Measurements from ENCODE around the gene RASAL3. TPM values are rescaled to one million over a fixed set of nuclear protein-coding genes. Genes with fewer than 3 reads are reported as not detected.

RASAL3 gene
- polyA plus RNA-seq, 4 donors: 1.3 to 8.1 (median 3.0) TPM

GRCh38 chr19:15433519-15434069, 30.8 kb downstream of the RASAL3 start:
- Histone ChIP-seq H3K27ac (ENCODE audit: low read depth in 1 of 3, low read length in 2 of 3) (peak overlapping the region in 1 of 3 donors; percentile 6), H3K27me3 (ENCODE audit: control insufficient read depth in 3 of 3, insufficient read depth in 3 of 3, low read length in 3 of 3) (no peaks in the 10 kb centered on the region), H3K4me1 (ENCODE audit: control insufficient read depth in 3 of 3, insufficient read depth in 2 of 3, low read depth in 1 of 3, low read length in 2 of 3) (peaks cover 3 to 12% (median 6%) of the 10 kb centered on the region in 3 donors), H3K4me3 (ENCODE audit: low read depth in 1 of 3, low read length in 3 of 3) (peak overlapping the region in 2 of 3 donors; percentile 93), H3K9me3 (ENCODE audit: control insufficient read depth in 2 of 2, insufficient read depth in 1 of 2, low read depth in 1 of 2, low read length in 1 of 2) (no peaks in the 10 kb centered on the region), H3K36me3 (ENCODE audit: control insufficient read depth in 3 of 3, insufficient read depth in 2 of 3, low read depth in 1 of 3, low read length in 3 of 3) (peaks cover 0 to 25% (median 0%) of the 10 kb centered on the region in 3 donors)
- FAIRE-seq (no peak), DNase-seq (no peak)
- 59 to 69% (median 68%) methylated on average over 8 of the region's 8 CpGs for WGBS, 3 donors

- WGBS, 3 donors: 1% methylated on average over 39 to 75 of the region's 75 CpGs
- no peak for FAIRE-seq
- Histone ChIP-seq H3K27ac (ENCODE audit: low read depth in 1 of 3, low read length in 2 of 3) (peak overlapping the region; percentile 24 to 85 (median 83)), H3K27me3 (ENCODE audit: control insufficient read depth in 3 of 3, insufficient read depth in 3 of 3, low read length in 3 of 3) (no peaks in the 10 kb centered on the region), H3K4me3 (ENCODE audit: low read depth in 1 of 3, low read length in 3 of 3) (peak overlapping the region; percentile 93 to 95 (median 93)), H3K9me3 (ENCODE audit: control insufficient read depth in 2 of 2, insufficient read depth in 1 of 2, low read depth in 1 of 2, low read length in 1 of 2) (no peaks in the 10 kb centered on the region), H3K4me1 (ENCODE audit: control insufficient read depth in 3 of 3, insufficient read depth in 2 of 3, low read depth in 1 of 3, low read length in 2 of 3) (peaks cover 3 to 12% (median 6%) of the 10 kb centered on the region in 3 donors), H3K36me3 (ENCODE audit: control insufficient read depth in 3 of 3, insufficient read depth in 2 of 3, low read depth in 1 of 3, low read length in 3 of 3) (peaks cover 0 to 31% (median 2%) of the 10 kb centered on the region in 3 donors)
- DNase-seq: peak; percentile 85 to 96
Observed at GRCh38 chr19:15432629-15433518, 31.5 kb downstream of the RASAL3 start.

- WGBS, 3 donors: 0 to 1% (median 0%) methylated on average over 21 to 44 of the region's 44 CpGs
- Histone ChIP-seq H3K27me3 (ENCODE audit: control insufficient read depth in 3 of 3, insufficient read depth in 3 of 3, low read length in 3 of 3) (no peaks in the 10 kb centered on the region), H3K4me3 (ENCODE audit: low read depth in 1 of 3, low read length in 3 of 3) (peak overlapping the region; percentile 77 to 95 (median 93)), H3K9me3 (ENCODE audit: control insufficient read depth in 2 of 2, insufficient read depth in 1 of 2, low read depth in 1 of 2, low read length in 1 of 2) (no peaks in the 10 kb centered on the region), H3K4me1 (ENCODE audit: control insufficient read depth in 3 of 3, insufficient read depth in 2 of 3, low read depth in 1 of 3, low read length in 2 of 3) (peaks cover 3 to 12% (median 6%) of the 10 kb centered on the region in 3 donors), H3K36me3 (ENCODE audit: control insufficient read depth in 3 of 3, insufficient read depth in 2 of 3, low read depth in 1 of 3, low read length in 3 of 3) (peaks cover 3 to 40% (median 4%) of the 10 kb centered on the region in 3 donors), H3K27ac (ENCODE audit: low read depth in 1 of 3, low read length in 2 of 3) (peak overlapping the region; percentile 17 to 60 (median 26))
- FAIRE-seq (no peak), DNase-seq (peak; percentile 40 to 60)
Observed at GRCh38 chr19:15432018-15432494, 32.3 kb downstream of the RASAL3 start.

GRCh38 chr19:15431396-15432017, 32.8 kb downstream of the RASAL3 start:
- no peak for FAIRE-seq
- no peak for DNase-seq
- H3K9me3 ChIP-seq (ENCODE audit: control insufficient read depth in 2 of 2, insufficient read depth in 1 of 2, low read depth in 1 of 2, low read length in 1 of 2): no peaks in the 10 kb centered on the region
- peak overlapping the region; percentile 77 to 95 (median 93) for H3K4me3 ChIP-seq (ENCODE audit: low read depth in 1 of 3, low read length in 3 of 3)
- peak overlapping the region in 1 of 3 donors; percentile 17 for H3K27ac ChIP-seq (ENCODE audit: low read depth in 1 of 3, low read length in 2 of 3)
- H3K4me1 ChIP-seq (ENCODE audit: control insufficient read depth in 3 of 3, insufficient read depth in 2 of 3, low read depth in 1 of 3, low read length in 2 of 3): peaks cover 3 to 12% (median 6%) of the 10 kb centered on the region in 3 donors
- H3K36me3 ChIP-seq (ENCODE audit: control insufficient read depth in 3 of 3, insufficient read depth in 2 of 3, low read depth in 1 of 3, low read length in 3 of 3): peaks cover 5 to 45% (median 6%) of the 10 kb centered on the region in 3 donors
- 18 to 25% (median 22%) methylated on average over 7 of the region's 7 CpGs for WGBS, 3 donors
- H3K27me3 ChIP-seq (ENCODE audit: control insufficient read depth in 3 of 3, insufficient read depth in 3 of 3, low read length in 3 of 3): no peaks in the 10 kb centered on the region

GRCh38 chr19:15430526-15431120, 33.7 kb downstream of the RASAL3 start:
- Histone ChIP-seq H3K27ac (ENCODE audit: low read depth in 1 of 3, low read length in 2 of 3) (no peak overlapping the region), H3K4me3 (ENCODE audit: low read depth in 1 of 3, low read length in 3 of 3) (no peak overlapping the region), H3K36me3 (ENCODE audit: control insufficient read depth in 3 of 3, insufficient read depth in 2 of 3, low read depth in 1 of 3, low read length in 3 of 3) (peaks cover 5 to 52% (median 6%) of the 10 kb centered on the region in 3 donors), H3K27me3 (ENCODE audit: control insufficient read depth in 3 of 3, insufficient read depth in 3 of 3, low read length in 3 of 3) (no peaks in the 10 kb centered on the region), H3K4me1 (ENCODE audit: control insufficient read depth in 3 of 3, insufficient read depth in 2 of 3, low read depth in 1 of 3, low read length in 2 of 3) (peaks cover 3 to 12% (median 6%) of the 10 kb centered on the region in 3 donors), H3K9me3 (ENCODE audit: control insufficient read depth in 2 of 2, insufficient read depth in 1 of 2, low read depth in 1 of 2, low read length in 1 of 2) (no peaks in the 10 kb centered on the region)
- DNase-seq (no peak), FAIRE-seq (no peak)
- 76 to 82% (median 78%) methylated on average over 10 of the region's 10 CpGs for WGBS, 3 donors

- no peaks in the 10 kb centered on the region for H3K27me3 ChIP-seq (ENCODE audit: control insufficient read depth in 3 of 3, insufficient read depth in 3 of 3, low read length in 3 of 3)
- peaks cover 9 to 59% (median 10%) of the 10 kb centered on the region in 3 donors for H3K36me3 ChIP-seq (ENCODE audit: control insufficient read depth in 3 of 3, insufficient read depth in 2 of 3, low read depth in 1 of 3, low read length in 3 of 3)
- H3K9me3 ChIP-seq (ENCODE audit: control insufficient read depth in 2 of 2, insufficient read depth in 1 of 2, low read depth in 1 of 2, low read length in 1 of 2): no peaks in the 10 kb centered on the region
- FAIRE-seq (no peak), DNase-seq (no peak)
- H3K4me1 ChIP-seq (ENCODE audit: control insufficient read depth in 3 of 3, insufficient read depth in 2 of 3, low read depth in 1 of 3, low read length in 2 of 3): peaks cover 3 to 12% (median 6%) of the 10 kb centered on the region in 3 donors
- no peak overlapping the region for H3K4me3 ChIP-seq (ENCODE audit: low read depth in 1 of 3, low read length in 3 of 3)
- WGBS, 3 donors: 89 to 91% (median 90%) methylated on average over 22 to 24 of the region's 24 CpGs
- no peak overlapping the region for H3K27ac ChIP-seq (ENCODE audit: low read depth in 1 of 3, low read length in 2 of 3)
Observed at GRCh38 chr19:15429825-15430467, 34.4 kb downstream of the RASAL3 start.

GRCh38 chr19:15428956-15429824, 35.2 kb downstream of the RASAL3 start:
- 92 to 94% (median 93%) methylated on average over 21 to 22 of the region's 22 CpGs for WGBS, 3 donors
- Histone ChIP-seq H3K9me3 (ENCODE audit: control insufficient read depth in 2 of 2, insufficient read depth in 1 of 2, low read depth in 1 of 2, low read length in 1 of 2) (no peaks in the 10 kb centered on the region), H3K36me3 (ENCODE audit: control insufficient read depth in 3 of 3, insufficient read depth in 2 of 3, low read depth in 1 of 3, low read length in 3 of 3) (peaks cover 14 to 66% (median 14%) of the 10 kb centered on the region in 3 donors), H3K27me3 (ENCODE audit: control insufficient read depth in 3 of 3, insufficient read depth in 3 of 3, low read length in 3 of 3) (no peaks in the 10 kb centered on the region), H3K4me3 (ENCODE audit: low read depth in 1 of 3, low read length in 3 of 3) (no peak overlapping the region), H3K27ac (ENCODE audit: low read depth in 1 of 3, low read length in 2 of 3) (no peak overlapping the region), H3K4me1 (ENCODE audit: control insufficient read depth in 3 of 3, insufficient read depth in 2 of 3, low read depth in 1 of 3, low read length in 2 of 3) (peaks cover 3 to 12% (median 6%) of the 10 kb centered on the region in 3 donors)
- FAIRE-seq (no peak), DNase-seq (no peak)

Measured in small intestine (tissue), 7 donors.